ENCODE results near the gene ZMIZ2. TPM values are rescaled to one million over a fixed set of nuclear protein-coding genes. Genes with fewer than 3 reads are reported as not detected.

ZMIZ2 gene
- total and polyA plus RNA-seq, 4 donors, result 11.6 to 96.6 (median 67.2) TPM

- H3K4me3 ChIP-seq (ENCODE audit: low read length in 2 of 2), result no peak overlapping the region
- H3K9me3 ChIP-seq (ENCODE audit: control insufficient read depth, low read length), result no peaks in the 10 kb centered on the region
- no peaks in the 10 kb centered on the region for H3K4me1 ChIP-seq (ENCODE audit: control insufficient read depth in 1 of 2, insufficient read depth in 2 of 2, low read length in 2 of 2)
- DNase-seq (peak in 1 of 2 donors; percentile 69), ATAC-seq (ENCODE audit: low FRiP score) (no peak)
- intact Hi-C loops (cut with DNase I), result no loop called here
- no peak overlapping the region for H3K27ac ChIP-seq (ENCODE audit: low read depth in 1 of 2, low read length in 2 of 2)
- 89 to 91% methylated on average over 9 of the region's 9 CpGs for WGBS, 2 donors
- peaks cover 5 to 6% of the 10 kb centered on the region in 2 donors for H3K36me3 ChIP-seq (ENCODE audit: control insufficient read depth in 1 of 2, insufficient read depth in 2 of 2, low read length in 1 of 2)
- H3K27me3 ChIP-seq (ENCODE audit: control insufficient read depth in 1 of 2, insufficient read depth in 2 of 2, low read length in 1 of 2), result no peaks in the 10 kb centered on the region
Measured at GRCh38 chr7:44759246-44759645, 10.6 kb downstream of the ZMIZ2 start.

DNA sequence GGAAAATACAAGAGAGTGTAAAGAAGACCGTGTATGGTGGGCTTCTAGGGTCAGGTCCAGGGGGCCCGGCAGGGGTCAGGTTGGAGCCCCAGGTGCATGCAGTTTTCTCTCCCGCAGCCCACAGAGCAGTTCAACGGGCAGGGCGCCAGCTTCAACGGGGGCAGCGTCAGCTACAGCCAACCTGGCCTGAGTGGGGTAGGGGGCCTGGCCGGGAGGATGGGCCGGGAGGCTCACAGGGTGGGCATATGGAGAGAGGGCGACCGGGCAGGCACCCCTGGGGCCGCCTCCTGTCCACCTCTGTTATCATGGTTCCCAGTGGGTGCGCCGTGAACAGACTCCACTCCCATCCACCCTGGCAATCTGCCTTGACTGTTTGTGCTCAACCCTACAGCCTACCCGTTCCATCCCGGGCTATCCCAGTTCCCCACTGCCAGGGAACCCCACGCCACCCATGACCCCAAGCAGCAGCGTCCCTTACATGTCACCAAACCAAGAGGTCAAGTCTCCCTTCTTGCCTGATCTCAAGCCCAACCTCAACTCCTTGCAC lies 11.5 kb downstream of the ZMIZ2 start:
- Histone ChIP-seq H3K9me3 (ENCODE audit: control insufficient read depth, low read length) (no peaks in the 10 kb centered on the region), H3K4me1 (ENCODE audit: control insufficient read depth in 1 of 2, insufficient read depth in 2 of 2, low read length in 2 of 2) (no peaks in the 10 kb centered on the region), H3K4me3 (ENCODE audit: low read length in 2 of 2) (no peak overlapping the region), H3K27ac (ENCODE audit: low read depth in 1 of 2, low read length in 2 of 2) (no peak overlapping the region), H3K27me3 (ENCODE audit: control insufficient read depth in 1 of 2, insufficient read depth in 2 of 2, low read length in 1 of 2) (no peaks in the 10 kb centered on the region), H3K36me3 (ENCODE audit: control insufficient read depth in 1 of 2, insufficient read depth in 2 of 2, low read length in 1 of 2) (peaks cover 5 to 13% of the 10 kb centered on the region in 2 donors)
- intact Hi-C loops (cut with DNase I), result no loop called here
- WGBS, 2 donors, result 88 to 93% methylated on average over 17 to 18 of the region's 18 CpGs
- no peak for ATAC-seq (ENCODE audit: low FRiP score)
- DNase-seq, result no peak

DNA sequence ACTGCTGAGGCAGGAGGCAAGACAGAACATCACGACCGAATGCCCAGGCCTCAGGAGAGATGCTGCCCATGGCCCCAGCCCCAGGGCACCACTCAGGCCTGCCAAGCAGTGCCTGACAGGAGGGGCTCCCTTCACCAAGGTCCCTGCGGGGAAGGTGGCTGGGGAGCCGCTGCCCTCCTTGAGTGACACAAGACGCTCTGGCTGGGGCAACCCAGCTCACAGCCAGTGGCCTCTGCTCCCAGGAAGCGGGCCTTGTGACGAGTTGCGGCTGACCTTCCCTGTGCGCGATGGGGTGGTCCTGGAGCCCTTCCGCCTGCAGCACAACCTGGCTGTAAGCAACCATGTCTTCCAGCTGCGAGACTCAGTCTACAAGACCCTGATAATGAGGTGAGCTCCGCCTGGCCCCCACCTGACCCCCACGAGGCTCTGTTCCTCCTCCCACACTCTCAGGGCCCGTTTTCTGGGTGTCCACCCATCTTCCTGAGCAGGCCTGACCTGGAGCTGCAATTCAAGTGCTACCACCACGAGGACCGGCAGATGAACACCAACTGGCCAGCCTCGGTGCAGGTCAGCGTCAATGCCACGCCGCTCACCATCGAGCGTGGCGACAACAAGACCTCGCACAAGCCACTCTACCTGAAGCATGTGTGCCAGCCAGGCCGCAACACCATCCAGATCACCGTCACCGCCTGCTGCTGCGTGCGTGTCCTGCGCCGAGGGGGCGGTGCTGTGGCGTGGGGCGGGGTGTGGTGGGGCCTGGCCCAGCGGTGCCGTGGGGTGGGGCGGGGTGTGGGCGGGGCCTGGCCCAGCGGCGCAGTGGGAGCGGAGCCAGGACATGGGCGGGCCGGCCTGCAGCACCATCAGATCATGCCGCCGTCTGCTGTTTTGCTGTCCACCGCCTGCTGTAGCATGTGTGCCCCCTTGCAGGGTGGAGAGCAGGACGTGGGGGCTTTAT lies 12.8 kb downstream of the ZMIZ2 start:
- H3K27me3 ChIP-seq (ENCODE audit: control insufficient read depth in 1 of 2, insufficient read depth in 2 of 2, low read length in 1 of 2), result no peaks in the 10 kb centered on the region
- peaks cover 5 to 14% of the 10 kb centered on the region in 2 donors for H3K36me3 ChIP-seq (ENCODE audit: control insufficient read depth in 1 of 2, insufficient read depth in 2 of 2, low read length in 1 of 2)
- peak; percentile 49 for ATAC-seq (ENCODE audit: low FRiP score)
- H3K4me3 ChIP-seq (ENCODE audit: low read length in 2 of 2), result no peak overlapping the region
- no peak overlapping the region for H3K27ac ChIP-seq (ENCODE audit: low read depth in 1 of 2, low read length in 2 of 2)
- 80 to 83% methylated on average over 48 of the region's 48 CpGs for WGBS, 2 donors
- H3K9me3 ChIP-seq (ENCODE audit: control insufficient read depth, low read length), result no peaks in the 10 kb centered on the region
- intact Hi-C loops (cut with DNase I), result no loop called here
- no peaks in the 10 kb centered on the region for H3K4me1 ChIP-seq (ENCODE audit: control insufficient read depth in 1 of 2, insufficient read depth in 2 of 2, low read length in 2 of 2)
- peak in 1 of 2 donors; percentile 80 for DNase-seq

GRCh38 chr7:44762300-44762699 lies 13.7 kb downstream of the ZMIZ2 start:
- H3K27ac ChIP-seq (ENCODE audit: low read depth in 1 of 2, low read length in 2 of 2), result no peak overlapping the region
- H3K27me3 ChIP-seq (ENCODE audit: control insufficient read depth in 1 of 2, insufficient read depth in 2 of 2, low read length in 1 of 2), result no peaks in the 10 kb centered on the region
- intact Hi-C loops (cut with DNase I), result no loop called here
- no peak overlapping the region for H3K4me3 ChIP-seq (ENCODE audit: low read length in 2 of 2)
- no peaks in the 10 kb centered on the region for H3K9me3 ChIP-seq (ENCODE audit: control insufficient read depth, low read length)
- DNase-seq (no peak), ATAC-seq (ENCODE audit: low FRiP score) (no peak)
- H3K36me3 ChIP-seq (ENCODE audit: control insufficient read depth in 1 of 2, insufficient read depth in 2 of 2, low read length in 1 of 2), result peaks cover 5 to 14% of the 10 kb centered on the region in 2 donors
- WGBS, 2 donors, result 81 to 93% methylated on average over 7 to 9 of the region's 9 CpGs
- no peaks in the 10 kb centered on the region for H3K4me1 ChIP-seq (ENCODE audit: control insufficient read depth in 1 of 2, insufficient read depth in 2 of 2, low read length in 2 of 2)

GRCh38 chr7:44762726-44763522 lies 14.3 kb downstream of the ZMIZ2 start:
- intact Hi-C loops (cut with DNase I), result no loop called here

DNA sequence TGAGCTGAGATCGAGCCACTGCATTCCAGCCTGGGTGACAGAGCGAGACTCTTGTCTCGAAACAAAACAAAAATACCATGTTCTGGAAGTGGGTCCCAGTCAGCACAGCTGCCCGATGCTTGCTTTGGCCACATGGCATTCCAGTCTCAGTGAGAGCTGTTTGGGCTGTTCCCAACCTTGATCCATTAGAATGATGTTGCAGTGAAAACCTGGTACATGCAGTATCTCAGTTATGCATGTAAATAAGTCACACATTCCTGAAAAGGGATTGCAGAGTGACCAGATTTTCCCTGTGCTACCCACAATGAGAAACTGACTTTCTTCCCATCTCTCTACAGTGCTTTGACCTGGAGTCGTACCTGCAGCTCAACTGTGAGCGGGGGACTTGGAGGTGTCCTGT lies 15.4 kb downstream of the ZMIZ2 start:
- intact Hi-C loops (cut with DNase I), result no loop called here
- Histone ChIP-seq H3K27ac (ENCODE audit: low read depth in 1 of 2, low read length in 2 of 2) (no peak overlapping the region), H3K4me3 (ENCODE audit: low read length in 2 of 2) (no peak overlapping the region), H3K9me3 (ENCODE audit: control insufficient read depth, low read length) (no peaks in the 10 kb centered on the region), H3K27me3 (ENCODE audit: control insufficient read depth in 1 of 2, insufficient read depth in 2 of 2, low read length in 1 of 2) (no peaks in the 10 kb centered on the region), H3K4me1 (ENCODE audit: control insufficient read depth in 1 of 2, insufficient read depth in 2 of 2, low read length in 2 of 2) (peaks cover 0 to 2% of the 10 kb centered on the region in 2 donors), H3K36me3 (ENCODE audit: control insufficient read depth in 1 of 2, insufficient read depth in 2 of 2, low read length in 1 of 2) (peaks cover 5 to 14% of the 10 kb centered on the region in 2 donors)
- no peak for ATAC-seq (ENCODE audit: low FRiP score)
- 88 to 90% methylated on average over 6 of the region's 6 CpGs for WGBS, 2 donors
- DNase-seq, result no peak

More at GRCh38 chr7:44762726-44763522, 14.3 kb downstream of the ZMIZ2 start:
- Histone ChIP-seq H3K27me3 (ENCODE audit: control insufficient read depth in 1 of 2, insufficient read depth in 2 of 2, low read length in 1 of 2) (no peaks in the 10 kb centered on the region), H3K4me3 (ENCODE audit: low read length in 2 of 2) (no peak overlapping the region), H3K9me3 (ENCODE audit: control insufficient read depth, low read length) (no peaks in the 10 kb centered on the region), H3K36me3 (ENCODE audit: control insufficient read depth in 1 of 2, insufficient read depth in 2 of 2, low read length in 1 of 2) (peaks cover 5 to 14% of the 10 kb centered on the region in 2 donors), H3K27ac (ENCODE audit: low read depth in 1 of 2, low read length in 2 of 2) (no peak overlapping the region), H3K4me1 (ENCODE audit: control insufficient read depth in 1 of 2, insufficient read depth in 2 of 2, low read length in 2 of 2) (no peaks in the 10 kb centered on the region)
- ATAC-seq (ENCODE audit: low FRiP score) (no peak), DNase-seq (no peak)
- whole genome bisulfite sequencing, 2 donors, result 92% methylated on average over 20 of the region's 20 CpGs

DNA sequence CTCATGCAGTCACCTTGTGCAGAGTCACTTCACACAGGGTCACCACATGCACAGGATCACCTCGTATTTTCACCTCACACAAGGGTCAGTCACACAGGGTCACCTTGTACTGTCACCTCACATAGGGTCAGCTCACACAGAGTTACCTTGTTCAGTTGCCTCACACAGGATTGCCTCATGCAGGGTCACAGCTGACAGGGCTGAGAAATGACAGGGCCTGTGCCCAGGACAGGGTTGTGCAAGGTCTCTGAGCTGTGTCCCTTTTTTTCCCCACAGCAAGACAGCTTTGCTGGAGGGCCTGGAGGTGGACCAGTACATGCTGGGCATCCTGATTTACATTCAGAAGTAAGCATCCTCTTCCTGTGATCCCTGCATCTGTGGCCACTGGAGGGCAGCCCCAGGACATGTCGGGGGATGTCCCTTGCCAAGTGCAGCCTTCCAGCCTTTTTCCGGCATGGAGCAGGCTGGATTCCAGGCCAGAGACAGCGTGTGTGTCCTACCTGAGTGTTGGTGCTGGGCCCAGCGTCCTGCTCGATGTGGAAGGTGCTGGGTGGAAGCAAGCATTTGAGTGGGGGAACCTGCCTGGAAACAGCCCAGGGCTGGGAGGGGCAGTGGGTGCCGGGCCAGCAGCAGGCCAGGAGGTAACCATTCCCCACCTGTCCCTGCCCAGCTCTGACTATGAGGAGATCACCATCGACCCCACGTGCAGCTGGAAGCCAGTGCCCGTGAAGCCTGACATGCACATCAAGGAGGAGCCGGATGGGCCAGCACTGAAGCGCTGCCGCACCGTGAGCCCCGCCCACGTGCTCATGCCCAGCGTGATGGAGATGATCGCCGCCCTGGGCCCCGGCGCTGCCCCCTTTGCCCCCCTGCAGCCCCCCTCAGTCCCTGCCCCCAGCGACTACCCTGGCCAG lies 16.3 kb downstream of the ZMIZ2 start:
- 89% methylated on average over 21 to 22 of the region's 22 CpGs for WGBS, 2 donors
- DNase-seq (no peak), ATAC-seq (ENCODE audit: low FRiP score) (no peak)
- no peaks in the 10 kb centered on the region for H3K27me3 ChIP-seq (ENCODE audit: control insufficient read depth in 1 of 2, insufficient read depth in 2 of 2, low read length in 1 of 2)
- intact Hi-C loops (cut with DNase I), result no loop called here
- no peak overlapping the region for H3K4me3 ChIP-seq (ENCODE audit: low read length in 2 of 2)
- no peak overlapping the region for H3K27ac ChIP-seq (ENCODE audit: low read depth in 1 of 2, low read length in 2 of 2)
- H3K9me3 ChIP-seq (ENCODE audit: control insufficient read depth, low read length), result no peaks in the 10 kb centered on the region
- peaks cover 0 to 2% of the 10 kb centered on the region in 2 donors for H3K4me1 ChIP-seq (ENCODE audit: control insufficient read depth in 1 of 2, insufficient read depth in 2 of 2, low read length in 2 of 2)
- H3K36me3 ChIP-seq (ENCODE audit: control insufficient read depth in 1 of 2, insufficient read depth in 2 of 2, low read length in 1 of 2), result peaks cover 5 to 14% of the 10 kb centered on the region in 2 donors
